PC-9 (cell line): ENCODE measurements around the gene MIER2.

Source experiments
- EZH2 ChIP-seq: fragments of 200-600 bp; sonication (generic); IDR thresholded peaks from 2 replicates; pipeline ENCODE4 v1.8.0; 2017; ENCODE audit warnings: antibody characterized with exemption, low read depth
- TF ChIP-seq, protein P1 (sequence below): fragments of 200-600 bp; sonication (generic); conservative IDR thresholded peaks from 2 replicates; pipeline ENCODE4 v1.6.1; 2017; ENCODE audit warnings: mixed run types, antibody characterized with exemption, mild to moderate bottlenecking, moderate library complexity

GRCh38 chr19:322616-323015, 22.0 kb downstream of the MIER2 start:
- TF ChIP-seq, protein P1, sequence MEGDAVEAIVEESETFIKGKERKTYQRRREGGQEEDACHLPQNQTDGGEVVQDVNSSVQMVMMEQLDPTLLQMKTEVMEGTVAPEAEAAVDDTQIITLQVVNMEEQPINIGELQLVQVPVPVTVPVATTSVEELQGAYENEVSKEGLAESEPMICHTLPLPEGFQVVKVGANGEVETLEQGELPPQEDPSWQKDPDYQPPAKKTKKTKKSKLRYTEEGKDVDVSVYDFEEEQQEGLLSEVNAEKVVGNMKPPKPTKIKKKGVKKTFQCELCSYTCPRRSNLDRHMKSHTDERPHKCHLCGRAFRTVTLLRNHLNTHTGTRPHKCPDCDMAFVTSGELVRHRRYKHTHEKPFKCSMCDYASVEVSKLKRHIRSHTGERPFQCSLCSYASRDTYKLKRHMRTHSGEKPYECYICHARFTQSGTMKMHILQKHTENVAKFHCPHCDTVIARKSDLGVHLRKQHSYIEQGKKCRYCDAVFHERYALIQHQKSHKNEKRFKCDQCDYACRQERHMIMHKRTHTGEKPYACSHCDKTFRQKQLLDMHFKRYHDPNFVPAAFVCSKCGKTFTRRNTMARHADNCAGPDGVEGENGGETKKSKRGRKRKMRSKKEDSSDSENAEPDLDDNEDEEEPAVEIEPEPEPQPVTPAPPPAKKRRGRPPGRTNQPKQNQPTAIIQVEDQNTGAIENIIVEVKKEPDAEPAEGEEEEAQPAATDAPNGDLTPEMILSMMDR: no peak
- no peak for TF ChIP-seq EZH2
